Transverse colon (tissue), 4 donors: ENCODE results near the gene LRRC4C.

Experiments used
- CTCF ChIP-seq, 5 experiments: fragments of 200-600 bp in 3 of 5; fragments of 450-650 bp in 2 of 5; sonication (generic) in 3 of 5; IDR thresholded peaks; 1 replicate in 2 of 5; 2 replicates in 3 of 5; pipeline ENCODE4 v1.5.1; 2016 to 2017; ENCODE audit warnings: antibody characterized with exemption in 5 of 5, inconsistent platforms in 3 of 5, mild to moderate bottlenecking in 2 of 5, moderate library complexity in 1 of 5
- EP300 ChIP-seq: sonication (generic); formaldehyde crosslinking; IDR thresholded peaks from one replicate; pipeline ENCODE4 v1.6.1; 2017; ENCODE audit warnings: antibody characterized with exemption, low read depth
- POLR2A ChIP-seq: fragments of 450-650 bp; IDR thresholded peaks from one replicate; pipeline ENCODE4 v1.6.1; 2016; ENCODE audit warnings: antibody characterized with exemption, mild to moderate bottlenecking, moderate library complexity
- POLR2AphosphoS5 ChIP-seq, 3 donors: sonication (generic); formaldehyde crosslinking; IDR thresholded peaks; one replicate each; pipeline ENCODE4 v1.6.1; 2016; ENCODE audit warnings: antibody characterized with exemption in 3 of 3

GRCh38 chr11:41053894-41054293 is 405.6 kb downstream of the LRRC4C start:
- TF ChIP-seq POLR2AphosphoS5 (IDR thresholded peaks at IDR 0.05) (no peak), CTCF (IDR thresholded peaks at IDR 0.05) (no peak), EP300 (no peak), POLR2A (no peak)
